Sigmoid colon (tissue), 4 donors: ENCODE measurements around the gene DAPK2.

ENCODE experiments used
- CTCF ChIP-seq, 4 experiments: fragments of 450-650 bp in 3 of 4; fragments of 200-600 bp in 1 of 4; IDR thresholded peaks; one replicate each; pipeline ENCODE4 v1.5.1; 2016 to 2019; ENCODE audit warnings: antibody characterized with exemption in 4 of 4, mild to moderate bottlenecking in 3 of 4, moderate library complexity in 2 of 4
- POLR2AphosphoS5 ChIP-seq, 4 donors: sonication (generic); formaldehyde crosslinking; IDR thresholded peaks; one replicate each; pipeline ENCODE4 v1.6.1; 2017; ENCODE audit warnings: antibody characterized with exemption in 4 of 4

- no peak for TF ChIP-seq CTCF (IDR thresholded peaks at IDR 0.05)
- no peak for TF ChIP-seq POLR2AphosphoS5 (IDR thresholded peaks at IDR 0.05)
These were observed 11.8 kb downstream of the DAPK2 start for GRCh38 chr15:64034519-64034918.
